PFSK-1 (cell line): ENCODE data around the gene PTPRM.

Experiments used
- FOXP2 ChIP-seq: optimal IDR thresholded peaks from 2 replicates; pipeline ENCODE3; 2011; ENCODE audit warnings: borderline replicate concordance, control low read depth, inconsistent platforms; ENCODE audit not compliant: insufficient read depth; ENCODE audit errors: extremely low read length, extremely low read depth
- POLR2AphosphoS5 ChIP-seq: IDR thresholded peaks from 2 replicates; pipeline ENCODE4 v1.6.1; 2012; ENCODE audit warnings: low read depth, mild to moderate bottlenecking, control low read depth, low read length, moderate library complexity
- REST ChIP-seq, 2 experiments: IDR thresholded peaks; 2 replicates each; pipeline versions ENCODE4 v1.6.1 to v1.8.0; 2011 to 2012; ENCODE audit warnings: low read depth in 2 of 2, low read length in 2 of 2, control low read depth in 1 of 2, inconsistent platforms in 1 of 2, mild to moderate bottlenecking in 1 of 2, moderate library complexity in 1 of 2; ENCODE audit not compliant: insufficient read depth in 1 of 2
- SIN3A ChIP-seq: IDR thresholded peaks from 2 replicates; pipeline ENCODE4 v1.6.1; 2012; ENCODE audit warnings: mild to moderate bottlenecking, low read length, moderate library complexity, borderline replicate concordance; ENCODE audit not compliant: insufficient read depth
- TAF1 ChIP-seq: IDR thresholded peaks from 2 replicates; pipeline ENCODE4 v1.6.1; 2012; ENCODE audit warnings: low read length, control low read depth, borderline replicate concordance; ENCODE audit not compliant: insufficient read depth

DNA sequence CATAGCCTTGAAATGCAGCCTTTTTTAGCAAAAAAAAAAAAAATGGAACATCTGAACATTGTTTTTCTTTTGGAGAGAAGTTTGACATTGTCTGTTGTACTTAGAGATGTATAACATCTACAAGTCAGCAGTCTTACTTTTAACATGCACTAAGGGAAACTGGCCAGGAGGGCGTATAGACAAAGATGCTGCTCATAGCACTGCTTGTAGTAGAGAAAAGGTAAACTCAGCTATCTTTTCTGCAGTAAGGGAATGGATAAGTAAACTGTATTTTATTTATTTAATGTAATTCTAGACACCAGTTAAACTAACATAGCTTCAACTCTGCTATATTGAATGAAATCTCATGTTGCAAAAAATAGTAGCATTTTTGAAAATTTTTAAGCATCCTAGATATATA lies 489.6 kb downstream of the PTPRM start:
- TF ChIP-seq SIN3A (no peak), TAF1 (no peak), POLR2AphosphoS5 (no peak), REST (IDR thresholded peaks at IDR 0.05; ENCODE audit: insufficient read depth in 1 of 2, low read depth in 2 of 2, low read length in 2 of 2) (no peak), FOXP2 (no peak)
